ENCODE results near the gene ASTN2. TPM values are rescaled to one million over a fixed set of nuclear protein-coding genes. Genes with fewer than 3 reads are reported as not detected.

Gene ASTN2
- total and polyA plus RNA-seq, 10 of the 15 experiments (the other 5 are each of a cell fraction or from before 2014, with no cell fraction given): 1.4 to 15.7 (median 7.0) TPM

- TF ChIP-seq MLLT1 (IDR thresholded peaks at IDR 0.05) (no peak), RFX5 (IDR thresholded peaks at IDR 0.05; ENCODE audit: low read depth, low read length) (no peak), LARP7 (IDR thresholded peaks at IDR 0.05) (no peak), ZBTB4 (CRISPR knock-in tag; IDR thresholded peaks at IDR 0.05) (no peak)
Measured at GRCh38 chr9:117233016-117233415, 181.8 kb downstream of the ASTN2 start (continued).

DNA sequence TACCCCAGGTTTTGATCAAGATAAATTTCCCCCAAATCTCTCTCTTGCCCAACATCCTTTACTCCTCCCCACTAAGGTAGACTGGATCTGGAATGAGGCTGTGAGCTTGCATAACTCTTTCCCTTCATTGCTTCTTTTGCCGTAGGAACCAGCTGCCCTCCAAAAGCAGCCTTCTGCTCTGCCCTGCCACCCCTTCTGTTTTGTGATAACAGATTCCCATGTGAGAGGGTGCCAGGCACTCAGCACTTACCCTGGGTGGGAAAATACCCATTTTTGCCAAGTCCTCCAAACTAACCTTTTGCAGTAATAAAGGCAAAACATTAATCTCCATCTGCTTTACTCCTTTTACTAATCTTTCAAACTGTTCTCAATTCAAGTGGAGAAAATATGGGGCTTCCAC is 182.6 kb downstream of the ASTN2 start:
- ChIA-PET POLR2A (no interaction called here), RAD21 (ENCODE audit: unreplicated experiment) (no interaction called here), CTCF (no interaction called here), SMC1A (ENCODE audit: uncharacterized antibody, unreplicated experiment) (no interaction called here)
- BruUV-seq (replicated peaks): no TSS peak
- Histone ChIP-seq H3K27ac (ENCODE audit: control insufficient read depth, insufficient read depth) (no peak overlapping the region), H3K4me2 (ENCODE audit: control insufficient read depth, insufficient read depth) (no peak overlapping the region), H3K36me3 (ENCODE audit: control insufficient read depth in 2 of 2, insufficient read depth in 2 of 2, low read length in 1 of 2) (no peaks in the 10 kb centered on the region), H3K4me1 (ENCODE audit: control insufficient read depth, insufficient read depth, low read length) (no peaks in the 10 kb centered on the region), H2AFZ (ENCODE audit: control insufficient read depth, low read depth, low read length) (no peak overlapping the region), H4K20me1 (ENCODE audit: control insufficient read depth, insufficient read depth) (no peaks in the 10 kb centered on the region), H3K4me3 (no peak overlapping the region), H3K9ac (ENCODE audit: control insufficient read depth, insufficient read depth, low read length) (no peak overlapping the region), H3K9me3 (replicated peaks; ENCODE audit: control insufficient read depth, insufficient read depth, low read length) (no peaks in the 10 kb centered on the region), H3K27me3 (replicated peaks in 1 of 2; ENCODE audit: control insufficient read depth in 2 of 2, insufficient read depth in 2 of 2, low read length in 1 of 2) (no peaks in the 10 kb centered on the region; a peak in 1 of 4 replicates), H3K79me2 (ENCODE audit: control insufficient read depth, insufficient read depth, low read length) (no peaks in the 10 kb centered on the region)
- FAIRE-seq (no peak), DNase-seq (ENCODE audit: low read depth, low spot score) (no peak), ATAC-seq (no peak)
- in situ Hi-C loops (cut with MboI) (no loop called here), intact Hi-C loops (cut with micrococcal nuclease; ENCODE audit: unreplicated experiment) (no loop called here)
- TF ChIP-seq CHD2 (IDR thresholded peaks at IDR 0.05; ENCODE audit: borderline replicate concordance, low read depth, low read length) (no peak), HDAC2 (IDR thresholded peaks at IDR 0.05) (no peak), ETV6 (conservative IDR thresholded peaks at IDR 0.05 in 1 of 2, IDR thresholded peaks at IDR 0.05 in 1 of 2; ENCODE audit: borderline replicate concordance in 1 of 2, low read depth in 1 of 2) (no peak), RUNX3 (IDR thresholded peaks at IDR 0.05; ENCODE audit: low read length) (no peak), CEBPZ (IDR thresholded peaks at IDR 0.05; ENCODE audit: low read depth, low read length) (no peak)
- WGBS (ENCODE audit: insufficient coverage, insufficient replicate concordance, low lambda C conversion rate, missing lambda C conversion rate): 56% methylated on average over 1 of the region's 1 CpG
